ENCODE results near the gene DSCAML1.

Gene DSCAML1

GRCh38 chr11:117547195-117547850 lies 249.7 kb downstream of the DSCAML1 start:
- DNase-seq (ENCODE audit: low spot score) = no peak
- in situ Hi-C loops (cut with MboI; ENCODE audit: low pct_unique_long_range_greater_than_20kb, low sequenced_read_pairs, unreplicated experiment) = no loop called here
- no peak for TF ChIP-seq CTCF (IDR thresholded peaks at IDR 0.05; ENCODE audit: extremely low read depth, insufficient read depth, missing control alignments)

- no peak for TF ChIP-seq CTCF (IDR thresholded peaks at IDR 0.05; ENCODE audit: extremely low read depth, insufficient read depth, missing control alignments)
- no peak for DNase-seq (ENCODE audit: low spot score)
- in situ Hi-C loops (cut with MboI; ENCODE audit: low pct_unique_long_range_greater_than_20kb, low sequenced_read_pairs, unreplicated experiment) = no loop called here
These were observed 250.4 kb downstream of the DSCAML1 start for GRCh38 chr11:117546431-117547194.

GRCh38 chr11:117545706-117546105 lies 251.3 kb downstream of the DSCAML1 start:
- no peak for DNase-seq (ENCODE audit: low spot score)
- in situ Hi-C loops (cut with MboI; ENCODE audit: low pct_unique_long_range_greater_than_20kb, low sequenced_read_pairs, unreplicated experiment) = no loop called here
- no peak for TF ChIP-seq CTCF (IDR thresholded peaks at IDR 0.05; ENCODE audit: extremely low read depth, insufficient read depth, missing control alignments)

GRCh38 chr11:117544130-117544800 lies 252.8 kb downstream of the DSCAML1 start:
- in situ Hi-C loops (cut with MboI; ENCODE audit: low pct_unique_long_range_greater_than_20kb, low sequenced_read_pairs, unreplicated experiment) = no loop called here
- TF ChIP-seq CTCF (IDR thresholded peaks at IDR 0.05; ENCODE audit: extremely low read depth, insufficient read depth, missing control alignments) = no peak
- no peak for DNase-seq (ENCODE audit: low spot score)

GRCh38 chr11:117541211-117541610 lies 255.8 kb downstream of the DSCAML1 start:
- no peak for TF ChIP-seq CTCF (IDR thresholded peaks at IDR 0.05; ENCODE audit: extremely low read depth, insufficient read depth, missing control alignments)
- no peak for DNase-seq (ENCODE audit: low spot score)
- in situ Hi-C loops (cut with MboI; ENCODE audit: low pct_unique_long_range_greater_than_20kb, low sequenced_read_pairs, unreplicated experiment) = no loop called here

GRCh38 chr11:117538263-117539135 lies 258.5 kb downstream of the DSCAML1 start:
- TF ChIP-seq CTCF (IDR thresholded peaks at IDR 0.05; ENCODE audit: extremely low read depth, insufficient read depth, missing control alignments) = no peak
- in situ Hi-C loops (cut with MboI; ENCODE audit: low pct_unique_long_range_greater_than_20kb, low sequenced_read_pairs, unreplicated experiment) = no loop called here
- DNase-seq (ENCODE audit: low spot score) = no peak
